Heart left ventricle (tissue), 16 donors: Measurements from ENCODE around the gene HMCN2. TPM values are rescaled to one million over a fixed set of nuclear protein-coding genes. Genes with fewer than 3 reads are reported as not detected.

Experiments
- ATAC-seq, 4 donors: fragments of 200-7000 bp; cut with Tn5 transposase; one replicate each; pipeline ENCODE4 v1.9.1; 2020 to 2022; ENCODE audit warnings: moderate library complexity in 4 of 4, mild to moderate bottlenecking in 3 of 4, moderate number of reproducible peaks in 1 of 4
- DNase-seq, 5 donors: peaks; one replicate each; pipeline ENCODE4 v3.0.0-alpha.2; 2020
- H3K27ac ChIP-seq, 12 donors: fragments of 200-600 bp; sonication (generic) in 4 of 12; one replicate each; pipeline versions ENCODE4 v1.5.0 to v1.8.0; 2016 to 2022; ENCODE audit warnings: mild to moderate bottlenecking in 2 of 12
- H3K27me3 ChIP-seq, 9 donors: fragments of 200-600 bp; sonication (generic) in 2 of 9; one replicate each; pipeline versions ENCODE4 v1.5.1 to v1.8.0; 2016 to 2022; ENCODE audit warnings: mild to moderate bottlenecking in 3 of 9
- H3K36me3 ChIP-seq, 9 donors: fragments of 200-600 bp; sonication (generic) in 2 of 9; one replicate each; pipeline versions ENCODE4 v1.5.0 to v1.8.0; 2018 to 2022; ENCODE audit warnings: mild to moderate bottlenecking in 2 of 9
- H3K4me1 ChIP-seq, 12 donors: fragments of 200-600 bp; sonication (generic) in 4 of 12; one replicate each; pipeline versions ENCODE4 v1.5.0 to v1.8.0; 2016 to 2022; ENCODE audit warnings: mild to moderate bottlenecking in 3 of 12
- H3K4me3 ChIP-seq, 12 donors: fragments of 200-600 bp; sonication (generic) in 4 of 12; one replicate each; pipeline versions ENCODE4 v1.5.0 to v1.8.0; 2017 to 2022; ENCODE audit warnings: mild to moderate bottlenecking in 9 of 12, moderate library complexity in 4 of 12
- H3K9me3 ChIP-seq, 12 donors: fragments of 200-600 bp; sonication (generic) in 4 of 12; one replicate each; pipeline versions ENCODE4 v1.5.0 to v1.8.0; 2016 to 2022; ENCODE audit warnings: mild to moderate bottlenecking in 1 of 12
- POLR2A ChIP-seq, 2 donors: fragments of 450-650 bp; IDR thresholded peaks; one replicate each; pipeline ENCODE4 v1.6.1; 2017; ENCODE audit warnings: antibody characterized with exemption in 2 of 2, mild to moderate bottlenecking in 2 of 2, moderate library complexity in 2 of 2
- WGBS, 4 donors: extraction: QIAGEN DNeasy Blood & Tissue Kit in 2 of 4; methylation state at CpG; one replicate each; pipeline versions ENCODE4 v1.1.5 to v1.1.7; 2013 to 2018; 5-methylcytosine and 5-hydroxymethylcytosine counted together
- intact Hi-C, 10 donors: fragments of 100-400 bp; cut with DNase I; formaldehyde crosslinking; loops; one replicate each; pipeline versions ENCODE4 v1.11.1 to v1.14.2; 2022
- polyA plus RNA-seq, 2 donors: library from polyadenylated mRNA; stranded (reverse); fragments of 200-250 nt; gene quantifications; one replicate each; pipeline ENCODE4 v1.2.3, GENCODE V29; 2013
- total RNA-seq, 9 donors: library from RNA; depleted of rRNA in 2 of 9; stranded (reverse); fragments of >200 nt in 2 of 9; fragmentation: NEBNext Ultra II Directional in 3 of 9; extraction: Animal tissue kit (Norgen Biotek cat#: 25700) in 3 of 9; gene quantifications; one replicate each; pipeline versions ENCODE4 v1.1.0 to v1.2.4, GENCODE V29; 2016 to 2023
- TF ChIP-seq, protein P1 (sequence below), 12 donors: fragments of 200-600 bp; sonication (generic) in 4 of 12; IDR thresholded peaks; one replicate each; pipeline versions ENCODE4 v1.5.0 to v1.8.0; 2018 to 2022; ENCODE audit warnings: antibody characterized with exemption in 12 of 12, mild to moderate bottlenecking in 5 of 12
- donor health status: ischemic (EF 13 %, LVEDD 7.1; RV severe dilation, severe dysfunction).
- donor health status: healthy with polysubstance abuse.
- donor health status: DM: no; HTN: yes; CAD: no.
- donor health status: DM: no; HTN: no; CAD: no.
- donor health status: ischemic (EF 25% LVEDD 6.9; RV normal size, moderate dysfunction).
- donor health status: ischemic (EF 25% LVEDD 5.7; RV mildly dilated, moderate dysfunction).
- donor health status: healthy.
- donor health status: DM: yes; HTN: yes; CAD: no.
- donor health status: ischemic (EF 35%, LVEDD 5.7; RV mildly dilated, moderate dysfunction).
- donor health status: nonischemic (EF 11% LVEDD 7.7; RV severe dilation, severe dysfunction).
- donor health status: DM: yes; HTN: yes; CAD: no.
- donor health status: PGD.
- donor health status: ischemic (EF 29% LVEDD 5.4; RV normal size, mild dysfunction).
- donor health status: nonischemic (EF 23%, LVEDD 6.1; RV moderate dilation, normal function).

The HMCN2 gene
- total and polyA plus RNA-seq, 11 donors = 2.3 to 10.4 (median 4.3) TPM

DNA sequence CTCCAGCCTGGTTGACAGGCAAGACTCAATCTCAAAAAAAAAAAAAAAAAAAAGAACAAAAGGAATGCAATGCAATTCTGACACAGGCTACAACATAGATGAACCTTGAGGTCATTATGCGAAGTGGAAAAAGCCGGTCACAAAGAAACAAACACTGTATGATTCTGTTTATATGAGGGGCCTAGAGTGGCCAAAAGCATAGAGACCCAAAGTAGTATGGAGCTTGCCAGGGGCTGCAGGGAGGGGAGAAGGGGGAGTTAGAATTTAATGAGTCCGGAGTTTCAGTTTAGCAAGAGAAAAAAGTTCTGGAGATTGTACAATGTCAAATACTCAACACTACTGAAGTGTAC is 146.0 kb downstream of the HMCN2 start:
- peaks cover 0 to 19% (median 0%) of the 10 kb centered on the region in 9 donors for H3K36me3 ChIP-seq
- intact Hi-C loops = no loop called here
- no peaks in the 10 kb centered on the region for H3K4me1 ChIP-seq
- no peaks in the 10 kb centered on the region for H3K9me3 ChIP-seq
- H3K27ac ChIP-seq = no peak overlapping the region
- ATAC-seq (no peak), DNase-seq (no peak)
- no peaks in the 10 kb centered on the region for H3K27me3 ChIP-seq
- H3K4me3 ChIP-seq = no peak overlapping the region
- WGBS, 4 donors = 71 to 87% (median 81%) methylated on average over 3 of the region's 3 CpGs
- TF ChIP-seq, protein P1, sequence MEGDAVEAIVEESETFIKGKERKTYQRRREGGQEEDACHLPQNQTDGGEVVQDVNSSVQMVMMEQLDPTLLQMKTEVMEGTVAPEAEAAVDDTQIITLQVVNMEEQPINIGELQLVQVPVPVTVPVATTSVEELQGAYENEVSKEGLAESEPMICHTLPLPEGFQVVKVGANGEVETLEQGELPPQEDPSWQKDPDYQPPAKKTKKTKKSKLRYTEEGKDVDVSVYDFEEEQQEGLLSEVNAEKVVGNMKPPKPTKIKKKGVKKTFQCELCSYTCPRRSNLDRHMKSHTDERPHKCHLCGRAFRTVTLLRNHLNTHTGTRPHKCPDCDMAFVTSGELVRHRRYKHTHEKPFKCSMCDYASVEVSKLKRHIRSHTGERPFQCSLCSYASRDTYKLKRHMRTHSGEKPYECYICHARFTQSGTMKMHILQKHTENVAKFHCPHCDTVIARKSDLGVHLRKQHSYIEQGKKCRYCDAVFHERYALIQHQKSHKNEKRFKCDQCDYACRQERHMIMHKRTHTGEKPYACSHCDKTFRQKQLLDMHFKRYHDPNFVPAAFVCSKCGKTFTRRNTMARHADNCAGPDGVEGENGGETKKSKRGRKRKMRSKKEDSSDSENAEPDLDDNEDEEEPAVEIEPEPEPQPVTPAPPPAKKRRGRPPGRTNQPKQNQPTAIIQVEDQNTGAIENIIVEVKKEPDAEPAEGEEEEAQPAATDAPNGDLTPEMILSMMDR (IDR thresholded peaks at IDR 0.05) = no peak
- no peak for TF ChIP-seq POLR2A (IDR thresholded peaks at IDR 0.05)

DNA sequence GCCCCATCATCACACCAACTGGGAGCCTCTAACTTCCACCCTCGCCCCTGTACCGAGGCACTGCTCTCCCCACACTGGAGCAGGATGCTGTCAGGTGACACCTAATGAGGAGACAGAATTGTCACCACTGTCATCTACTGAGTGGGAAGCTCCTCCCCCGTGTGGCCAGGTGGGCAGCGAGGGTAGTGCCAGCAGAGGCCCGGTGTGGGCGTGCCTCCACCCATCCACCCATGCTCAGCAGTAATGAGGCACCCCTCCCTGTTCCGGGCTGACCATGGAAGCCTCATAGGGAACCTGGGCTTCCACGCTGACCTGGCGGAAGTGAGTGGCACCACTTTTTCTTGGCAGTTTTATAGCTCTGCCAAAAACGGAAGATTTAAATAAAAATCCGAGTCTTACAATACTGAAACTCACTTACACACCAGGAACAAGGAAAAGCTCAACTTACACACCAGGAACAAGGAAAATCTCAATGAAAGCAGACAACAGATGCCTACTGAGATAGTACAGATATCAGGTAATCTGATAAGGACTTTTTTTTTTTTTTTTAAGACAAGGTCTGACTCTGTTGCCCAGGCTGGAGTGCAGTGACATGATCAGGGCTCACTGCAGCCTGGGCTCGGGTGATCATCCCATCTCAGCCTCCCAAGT is 148.6 kb downstream of the HMCN2 start:
- TF ChIP-seq, protein P1 (IDR thresholded peaks at IDR 0.05) = no peak
- no peak for TF ChIP-seq POLR2A (IDR thresholded peaks at IDR 0.05)
- DNase-seq (no peak), ATAC-seq (peak in 1 of 4 donors; percentile 29)
- 86 to 94% (median 93%) methylated on average over 12 of the region's 12 CpGs for WGBS, 4 donors
- no peak overlapping the region for H3K27ac ChIP-seq
- H3K4me3 ChIP-seq = no peak overlapping the region
- no peaks in the 10 kb centered on the region for H3K9me3 ChIP-seq
- intact Hi-C loops = no loop called here
- no peaks in the 10 kb centered on the region for H3K27me3 ChIP-seq
- no peaks in the 10 kb centered on the region for H3K4me1 ChIP-seq
- peaks cover 0 to 7% (median 0%) of the 10 kb centered on the region in 9 donors for H3K36me3 ChIP-seq

DNA sequence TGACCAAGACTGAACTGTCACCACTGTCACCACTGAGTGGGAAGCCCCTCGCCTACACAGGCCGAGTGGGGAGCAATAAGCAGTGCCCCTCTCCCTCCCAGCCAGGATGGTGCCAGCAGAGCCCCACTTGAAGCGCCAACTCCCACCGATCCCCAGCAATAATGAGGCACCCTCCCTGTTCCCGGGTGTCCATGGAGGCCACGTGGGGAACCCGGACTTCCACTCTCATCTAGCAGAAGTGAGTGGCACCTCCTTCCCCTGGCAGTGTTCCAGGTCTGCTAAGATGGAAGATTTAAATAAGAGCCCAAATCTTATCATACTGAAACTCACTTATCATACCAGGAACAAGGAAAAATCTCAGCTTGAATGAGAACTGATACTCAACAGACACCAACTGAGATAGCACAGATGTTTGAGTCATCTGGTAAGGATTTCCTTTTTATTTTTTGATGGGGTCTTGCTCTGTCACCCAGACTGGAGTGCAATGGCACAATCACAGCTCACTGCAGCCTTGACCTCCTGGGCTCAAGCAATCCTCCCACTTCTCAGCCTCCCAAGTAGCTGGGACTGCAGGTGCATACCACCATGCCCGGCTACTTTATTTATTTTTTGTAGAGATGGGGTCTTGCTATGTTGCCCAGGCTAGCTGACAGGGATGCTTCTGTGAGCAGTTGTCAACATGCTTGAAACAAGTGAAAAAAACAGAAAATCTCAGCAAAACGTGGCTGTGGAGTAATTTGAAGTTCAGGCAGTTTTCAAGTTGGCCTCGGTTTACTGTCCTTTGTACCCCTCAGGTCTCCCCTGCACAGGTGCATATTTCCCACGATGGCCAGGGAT is 149.6 kb downstream of the HMCN2 start:
- DNase-seq (no peak), ATAC-seq (peak in 1 of 4 donors; percentile 37)
- Histone ChIP-seq H3K27ac (no peak overlapping the region), H3K36me3 (peaks cover 0 to 3% (median 0%) of the 10 kb centered on the region in 9 donors), H3K9me3 (no peaks in the 10 kb centered on the region), H3K27me3 (no peaks in the 10 kb centered on the region), H3K4me3 (no peak overlapping the region), H3K4me1 (no peaks in the 10 kb centered on the region)
- TF ChIP-seq, protein P1 (IDR thresholded peaks at IDR 0.05) = no peak
- no peak for TF ChIP-seq POLR2A (IDR thresholded peaks at IDR 0.05)
- WGBS, 4 donors = 72 to 83% (median 80%) methylated on average over 10 to 11 of the region's 11 CpGs
- intact Hi-C loops = no loop called here

DNA sequence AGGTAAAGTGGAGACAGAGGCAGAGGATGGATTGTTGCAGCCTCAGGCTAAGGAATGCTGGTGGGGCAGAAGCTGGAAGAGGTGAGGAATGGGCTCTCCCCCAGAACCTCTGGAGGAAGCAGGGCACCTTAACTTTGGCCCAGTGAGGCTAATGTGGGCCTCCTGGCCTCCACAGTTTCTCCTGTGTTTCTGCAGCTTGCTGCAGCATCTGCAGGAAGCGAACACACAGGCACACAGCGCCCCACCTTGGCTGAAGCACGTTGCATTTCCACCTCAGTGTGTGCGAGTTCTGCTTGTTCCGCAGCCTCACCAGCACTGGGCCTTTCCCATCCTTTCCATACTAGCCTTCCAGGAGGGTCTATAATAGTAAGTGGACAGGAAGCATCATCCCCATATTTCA is 152.0 kb downstream of the HMCN2 start:
- H3K4me3 ChIP-seq = no peak overlapping the region
- no peak overlapping the region for H3K27ac ChIP-seq
- no peaks in the 10 kb centered on the region for H3K9me3 ChIP-seq
- TF ChIP-seq POLR2A (IDR thresholded peaks at IDR 0.05) = no peak
- TF ChIP-seq, protein P1 (IDR thresholded peaks at IDR 0.05) = no peak
- intact Hi-C loops = no loop called here
- H3K27me3 ChIP-seq = no peaks in the 10 kb centered on the region
- 67 to 82% (median 78%) methylated on average over 5 of the region's 5 CpGs for WGBS, 4 donors
- no peaks in the 10 kb centered on the region for H3K4me1 ChIP-seq
- peaks cover 0 to 3% (median 0%) of the 10 kb centered on the region in 9 donors for H3K36me3 ChIP-seq
- DNase-seq (no peak), ATAC-seq (no peak)
